ENCODE data around the gene NHSL2.

Gene NHSL2

DNA sequence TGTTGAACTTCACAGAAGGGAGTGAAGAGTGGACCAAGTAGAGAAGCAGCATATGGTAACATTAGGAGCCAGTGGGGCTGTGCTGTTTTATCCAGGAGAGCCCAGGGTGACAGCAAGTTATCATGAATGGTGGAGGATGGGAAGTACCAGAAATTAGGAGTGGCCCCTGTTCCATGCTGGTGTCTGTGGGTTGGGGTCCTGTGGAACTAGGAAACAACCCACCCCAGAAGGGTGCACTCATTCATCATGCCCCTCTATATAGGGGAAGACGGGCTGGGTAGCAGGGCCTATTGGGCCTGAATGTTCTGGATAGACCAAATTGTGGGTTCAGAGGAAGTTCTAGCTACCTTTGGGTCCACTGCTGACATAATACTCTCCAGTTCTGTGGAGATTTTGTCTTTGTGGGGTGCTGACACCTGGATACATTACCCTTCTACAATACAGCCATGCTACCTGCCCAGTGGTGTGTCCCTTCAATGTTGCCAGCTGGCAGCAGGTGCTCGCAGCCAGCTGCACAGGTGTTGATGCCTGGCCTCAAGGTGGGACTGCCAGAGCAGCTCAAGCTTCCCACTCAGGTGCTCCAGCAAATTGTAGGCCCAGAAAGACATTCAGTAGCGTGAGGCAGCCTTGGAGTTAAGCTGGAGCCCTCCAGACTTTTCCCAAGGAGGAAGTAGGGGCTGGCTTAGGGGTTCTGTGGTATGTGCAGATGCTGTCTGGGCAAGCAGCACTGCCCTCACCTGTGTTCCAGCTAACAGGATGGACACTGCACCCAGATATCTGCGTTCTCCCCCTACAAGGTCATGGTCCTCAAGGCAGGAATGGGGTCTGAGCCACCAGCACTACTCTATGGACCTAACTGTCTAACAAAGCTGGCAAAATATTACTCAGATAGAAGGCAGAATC, 106.5 kb downstream of the NHSL2 start:
- no peak overlapping the region for H3K27ac Mint-ChIP-seq
- peaks cover 4% of the 10 kb centered on the region for H3K27me3 Mint-ChIP-seq (ENCODE audit: low read depth)
- TF ChIP-seq, protein P1, sequence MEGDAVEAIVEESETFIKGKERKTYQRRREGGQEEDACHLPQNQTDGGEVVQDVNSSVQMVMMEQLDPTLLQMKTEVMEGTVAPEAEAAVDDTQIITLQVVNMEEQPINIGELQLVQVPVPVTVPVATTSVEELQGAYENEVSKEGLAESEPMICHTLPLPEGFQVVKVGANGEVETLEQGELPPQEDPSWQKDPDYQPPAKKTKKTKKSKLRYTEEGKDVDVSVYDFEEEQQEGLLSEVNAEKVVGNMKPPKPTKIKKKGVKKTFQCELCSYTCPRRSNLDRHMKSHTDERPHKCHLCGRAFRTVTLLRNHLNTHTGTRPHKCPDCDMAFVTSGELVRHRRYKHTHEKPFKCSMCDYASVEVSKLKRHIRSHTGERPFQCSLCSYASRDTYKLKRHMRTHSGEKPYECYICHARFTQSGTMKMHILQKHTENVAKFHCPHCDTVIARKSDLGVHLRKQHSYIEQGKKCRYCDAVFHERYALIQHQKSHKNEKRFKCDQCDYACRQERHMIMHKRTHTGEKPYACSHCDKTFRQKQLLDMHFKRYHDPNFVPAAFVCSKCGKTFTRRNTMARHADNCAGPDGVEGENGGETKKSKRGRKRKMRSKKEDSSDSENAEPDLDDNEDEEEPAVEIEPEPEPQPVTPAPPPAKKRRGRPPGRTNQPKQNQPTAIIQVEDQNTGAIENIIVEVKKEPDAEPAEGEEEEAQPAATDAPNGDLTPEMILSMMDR (IDR thresholded peaks at IDR 0.05; ENCODE audit: unreplicated experiment in 3 of 3), result no peak
- H3K36me3 Mint-ChIP-seq (ENCODE audit: low read depth), result peaks cover 9% of the 10 kb centered on the region
- no peak overlapping the region for H3K4me3 Mint-ChIP-seq
- H3K4me1 Mint-ChIP-seq, result peaks cover 18% of the 10 kb centered on the region
- H3K9me3 Mint-ChIP-seq, result peaks cover 4% of the 10 kb centered on the region

- H3K4me1 Mint-ChIP-seq, result peaks cover 18% of the 10 kb centered on the region
- no peaks in the 10 kb centered on the region for H3K36me3 Mint-ChIP-seq (ENCODE audit: low read depth)
- peaks cover 4% of the 10 kb centered on the region for H3K27me3 Mint-ChIP-seq (ENCODE audit: low read depth)
Measured at GRCh38 chrX:72018277-72019112, 107.8 kb downstream of the NHSL2 start.

GRCh38 chrX:72019487-72019886, 108.8 kb downstream of the NHSL2 start:
- TF ChIP-seq, protein P1 (IDR thresholded peaks at IDR 0.05; ENCODE audit: unreplicated experiment in 3 of 3), result no peak
- peaks cover 4% of the 10 kb centered on the region for H3K27me3 Mint-ChIP-seq (ENCODE audit: low read depth)
- no peaks in the 10 kb centered on the region for H3K9me3 Mint-ChIP-seq
- H3K4me3 Mint-ChIP-seq, result no peak overlapping the region
- H3K4me1 Mint-ChIP-seq, result peaks cover 23% of the 10 kb centered on the region
- H3K36me3 Mint-ChIP-seq (ENCODE audit: low read depth), result no peaks in the 10 kb centered on the region
- peak overlapping the region in 2 of 3 experiments; percentile 95 to 97 for H3K27ac Mint-ChIP-seq

More at GRCh38 chrX:72018277-72019112, 107.8 kb downstream of the NHSL2 start:
- H3K4me3 Mint-ChIP-seq, result peak overlapping the region in 2 of 3 experiments; percentile 25 to 39
- TF ChIP-seq, protein P1 (IDR thresholded peaks at IDR 0.05; ENCODE audit: unreplicated experiment in 3 of 3), result peak; percentile 66 to 75 (median 72)
- H3K27ac Mint-ChIP-seq, result peak overlapping the region in 2 of 3 experiments; percentile 35 to 97
- H3K9me3 Mint-ChIP-seq, result no peaks in the 10 kb centered on the region

- TF ChIP-seq, protein P1 (IDR thresholded peaks at IDR 0.05; ENCODE audit: unreplicated experiment in 3 of 3), result no peak
- Mint-ChIP-seq H3K9me3 (no peaks in the 10 kb centered on the region), H3K4me1 (peaks cover 23% of the 10 kb centered on the region), H3K27me3 (ENCODE audit: low read depth) (peaks cover 4% of the 10 kb centered on the region), H3K4me3 (peak overlapping the region; percentile 28 to 66 (median 60)), H3K36me3 (ENCODE audit: low read depth) (no peaks in the 10 kb centered on the region), H3K27ac (peak overlapping the region; percentile 65 to 97 (median 95))
Measured at GRCh38 chrX:72020204-72020603, 109.6 kb downstream of the NHSL2 start.

GRCh38 chrX:72020788-72021187, 110.1 kb downstream of the NHSL2 start:
- peaks cover 23% of the 10 kb centered on the region for H3K4me1 Mint-ChIP-seq
- H3K27me3 Mint-ChIP-seq (ENCODE audit: low read depth), result peaks cover 4% of the 10 kb centered on the region
- no peaks in the 10 kb centered on the region for H3K9me3 Mint-ChIP-seq
- TF ChIP-seq, protein P1 (IDR thresholded peaks at IDR 0.05; ENCODE audit: unreplicated experiment in 3 of 3), result no peak
- no peak overlapping the region for H3K4me3 Mint-ChIP-seq
- H3K36me3 Mint-ChIP-seq (ENCODE audit: low read depth), result no peaks in the 10 kb centered on the region
- H3K27ac Mint-ChIP-seq, result peak overlapping the region; percentile 65 to 97 (median 95)

Data from nephron (organoid).